ENCODE measurements around the gene TXK. TPM values are rescaled to one million over a fixed set of nuclear protein-coding genes. Genes with fewer than 3 reads are reported as not detected.
"Not testable (repeated sequence)": the region's sequence is repeated elsewhere in the genome, so short reads cannot be mapped to it uniquely, and the experiment has no call there.

TXK gene
- 1 to 10 TPM in 3 of 10 donors, under 1 TPM in 7; 0.30 to 3.1 (median 0.60) TPM for polyA plus RNA-seq (ENCODE audit: insufficient read length in 10 of 10)
- long read RNA-seq, donor 1, partial matches to known transcripts, result 0 of 1 reads
- long read RNA-seq, donor 1, other reads (novel, unspliced or antisense), result 0 of 1 reads
- long read RNA-seq, donor 2, result 0 reads
- long read RNA-seq, donor 3, result 0 reads
- long read RNA-seq, donor 4, result 0 reads
- long read RNA-seq, donor 5, result 0 reads
- long read RNA-seq, donor 6, result 0 reads
- long read RNA-seq, donor 7, result 0 reads
- long read RNA-seq, donor 8, result 0 reads
- long read RNA-seq, donor 9, result 0 reads

- no peak for DNase-seq
Measured at GRCh38 chr4:48134081-48134480, at the start of gene TXK. TSS of gene TXK (minus strand) at chr4:48134250. CDS start at chr4:48134170, 80 bp downstream.

DNA sequence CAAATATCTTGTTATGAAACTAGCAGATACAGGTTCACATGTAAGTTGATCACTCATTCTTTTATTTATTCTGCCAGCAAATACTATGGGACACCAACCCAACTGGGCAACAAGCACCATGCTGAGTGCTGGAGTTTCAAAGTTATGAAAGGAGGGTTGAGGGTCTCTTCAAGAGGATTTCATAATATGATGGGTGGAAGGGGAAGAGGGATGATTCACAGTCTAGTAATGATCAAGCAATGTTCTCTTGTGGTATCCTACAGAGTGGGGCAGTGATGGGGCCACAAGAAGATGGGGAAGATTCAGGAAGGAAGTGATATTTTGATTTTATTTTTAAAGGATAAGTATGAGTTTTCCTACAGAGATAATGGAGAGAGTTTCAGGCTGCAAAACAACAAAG is 46.2 kb upstream of the TXK start:
- no peak for DNase-seq

DNA sequence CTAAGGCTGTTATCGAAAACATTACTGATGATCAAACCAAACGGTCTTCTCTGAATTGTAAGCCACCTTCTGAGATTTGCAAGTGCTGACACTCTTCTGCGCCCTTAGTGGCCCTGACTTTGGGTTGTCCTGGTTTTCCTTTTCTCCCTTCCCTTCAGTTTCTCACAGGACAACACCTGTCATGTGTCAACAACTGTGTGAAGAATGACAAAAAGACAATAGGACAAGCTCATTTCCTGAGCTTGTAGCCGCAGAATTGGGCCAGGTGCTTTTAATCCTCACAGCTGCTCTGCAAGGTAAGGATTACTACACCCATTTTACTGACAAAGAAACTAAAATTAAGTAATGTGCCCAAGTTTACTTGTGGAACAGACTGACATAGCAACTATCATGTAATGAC is 44.9 kb upstream of the TXK start:
- DNase-seq, result no peak

DNA sequence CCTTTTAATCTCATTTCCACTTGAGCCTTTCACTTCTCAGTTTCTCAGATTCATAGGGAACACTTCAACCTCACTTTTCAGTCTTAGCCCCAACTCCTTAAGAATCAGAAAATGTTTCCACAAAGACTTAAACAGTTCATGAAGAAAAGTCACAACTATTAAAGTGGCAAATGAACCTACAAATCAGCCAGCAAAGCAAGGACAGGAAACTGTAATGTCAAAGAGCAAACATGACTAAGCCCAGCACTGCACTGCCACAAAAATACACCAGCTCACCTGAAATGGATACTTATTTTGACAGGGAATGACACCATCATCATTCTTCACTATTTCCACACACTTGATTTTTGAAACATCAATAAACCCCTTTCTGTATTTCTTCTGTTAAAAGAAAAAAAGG is 41.8 kb upstream of the TXK start:
- DNase-seq, result no peak

GRCh38 chr4:48175328-48175727 is 41.3 kb upstream of the TXK start:
- DNase-seq, result no peak

DNA sequence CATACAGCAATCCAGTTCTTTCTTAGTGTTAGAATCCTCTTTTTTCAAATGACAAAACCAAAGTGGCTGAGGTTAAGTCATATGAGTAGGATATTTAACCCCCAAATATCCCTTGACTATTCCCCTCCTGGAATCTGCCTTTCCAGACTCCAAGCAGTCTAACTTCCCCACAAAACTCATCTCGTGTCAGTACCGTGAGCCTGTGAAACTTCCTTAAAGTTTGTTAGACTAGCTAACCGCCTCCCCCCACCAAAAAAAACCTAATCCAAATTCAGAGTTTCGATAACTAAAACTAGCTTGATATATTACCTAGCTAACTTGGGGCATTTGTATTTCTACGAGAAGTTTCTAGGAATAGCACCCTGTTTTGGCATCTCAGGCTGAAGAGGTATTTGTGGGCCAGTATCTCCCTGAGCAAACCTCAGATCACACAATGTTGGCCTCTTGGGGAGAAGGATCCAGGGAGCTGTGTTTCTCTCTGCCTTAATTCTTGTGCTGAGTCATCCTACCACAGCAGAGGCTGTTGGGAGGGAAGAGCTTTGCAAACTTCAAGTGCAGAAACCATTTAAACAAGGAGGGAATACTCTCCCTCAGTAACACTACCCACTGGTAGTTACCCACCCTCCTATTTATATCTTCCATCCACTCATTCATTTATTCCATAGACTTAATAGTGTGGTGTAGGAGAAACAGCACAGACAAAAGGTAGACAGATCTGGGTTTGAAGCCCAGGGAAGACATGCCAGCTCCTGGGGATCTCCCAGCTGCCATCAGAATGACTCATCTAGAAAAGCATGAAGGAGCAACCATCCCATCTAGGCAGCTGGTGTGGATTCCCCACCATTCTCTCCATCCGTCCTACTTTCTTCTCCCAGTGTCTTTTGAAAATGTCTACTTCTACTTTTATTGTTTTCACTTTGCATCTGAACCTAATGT is 39.3 kb upstream of the TXK start:
- DNase-seq, result peak in 2 of 3 donors; percentile 13 to 66

DNA sequence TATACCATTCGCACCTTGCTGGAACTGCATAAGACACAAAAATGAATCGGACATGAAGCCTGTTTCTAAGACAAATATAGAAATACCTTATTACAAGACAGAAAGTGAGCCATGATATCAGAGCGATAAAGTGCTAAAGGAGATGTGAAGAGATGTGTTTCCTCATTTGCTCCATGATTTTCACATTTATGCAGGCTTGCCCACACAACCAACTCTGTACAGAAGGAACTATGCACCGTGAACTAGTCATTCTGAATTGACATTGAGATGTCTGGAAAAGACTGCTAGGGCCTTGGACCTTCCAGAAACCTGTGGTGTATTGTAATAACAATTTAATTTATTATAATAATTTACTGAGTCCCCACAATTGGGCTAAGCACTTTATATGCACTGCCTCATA is 38.6 kb upstream of the TXK start:
- no peak for DNase-seq

DNA sequence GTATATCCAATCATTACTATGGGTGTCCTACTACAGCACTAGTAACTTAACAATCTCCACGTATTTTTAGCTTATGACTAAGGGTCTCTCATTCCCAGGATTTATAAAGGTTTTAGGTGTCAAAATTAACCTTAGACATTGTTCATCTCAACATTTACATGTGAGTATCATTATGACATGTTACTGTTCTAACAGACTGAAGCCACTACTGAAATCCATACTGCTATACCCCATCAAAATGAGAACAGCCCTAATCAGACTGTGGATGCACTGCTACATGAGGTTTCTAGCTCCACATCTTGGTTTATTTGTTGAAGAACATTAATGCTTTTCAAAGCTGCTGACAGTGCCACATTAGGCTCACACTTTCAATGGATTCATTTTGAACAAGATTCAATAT is 35.6 kb upstream of the TXK start:
- DNase-seq, result no peak

DNA sequence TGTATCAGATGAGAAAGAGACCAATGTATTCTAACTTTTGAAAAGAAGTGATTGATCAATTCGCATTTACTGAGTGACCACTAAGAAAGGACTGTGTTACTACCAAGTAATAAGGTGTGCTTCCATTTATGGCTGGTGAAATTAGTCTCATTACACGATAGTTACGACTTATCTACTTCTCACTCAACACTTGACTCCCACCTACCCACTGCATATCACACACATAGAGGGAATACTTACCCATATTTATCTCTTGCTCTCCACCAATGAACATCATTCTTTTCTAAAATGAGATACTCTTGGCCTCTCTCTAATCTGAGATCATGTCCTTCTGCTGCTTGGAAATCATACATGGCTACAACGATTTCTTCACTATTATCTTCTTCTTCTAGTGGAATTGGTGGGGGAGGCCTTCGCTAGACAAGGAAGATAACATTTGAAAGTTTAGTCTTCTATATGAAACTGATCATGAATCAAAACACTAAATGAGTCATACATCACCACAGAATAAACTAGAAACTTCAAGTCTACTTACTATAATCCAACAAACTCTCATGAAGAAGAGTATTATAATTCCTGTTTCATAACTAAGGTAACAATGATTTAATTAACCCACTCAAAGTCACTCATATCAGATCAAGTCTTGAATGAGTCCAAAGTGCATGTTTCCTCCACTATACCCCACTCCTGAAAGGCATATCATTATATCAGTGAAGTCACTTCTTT is 33.7 kb upstream of the TXK start:
- no peak for DNase-seq

DNA sequence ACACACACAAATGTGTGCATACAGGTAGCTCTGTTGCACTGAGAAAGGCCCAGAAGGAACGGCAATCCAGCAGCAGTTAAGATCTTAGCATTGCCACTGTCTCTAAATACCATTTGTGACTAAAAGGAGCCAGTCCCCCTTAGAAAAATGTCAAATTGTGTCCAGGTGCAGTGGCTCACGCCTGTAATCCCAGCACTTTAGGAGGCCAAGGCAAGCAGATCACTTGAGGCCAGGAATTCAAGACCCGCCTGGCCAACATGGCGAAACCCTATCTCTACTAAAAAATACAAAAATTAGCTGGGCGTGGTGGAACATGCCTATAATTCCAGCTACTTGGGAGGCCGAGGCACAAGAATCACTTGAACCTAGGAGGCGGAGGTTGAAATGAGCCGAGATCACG is 30.5 kb upstream of the TXK start:
- not testable (repeated sequence) for DNase-seq

DNA sequence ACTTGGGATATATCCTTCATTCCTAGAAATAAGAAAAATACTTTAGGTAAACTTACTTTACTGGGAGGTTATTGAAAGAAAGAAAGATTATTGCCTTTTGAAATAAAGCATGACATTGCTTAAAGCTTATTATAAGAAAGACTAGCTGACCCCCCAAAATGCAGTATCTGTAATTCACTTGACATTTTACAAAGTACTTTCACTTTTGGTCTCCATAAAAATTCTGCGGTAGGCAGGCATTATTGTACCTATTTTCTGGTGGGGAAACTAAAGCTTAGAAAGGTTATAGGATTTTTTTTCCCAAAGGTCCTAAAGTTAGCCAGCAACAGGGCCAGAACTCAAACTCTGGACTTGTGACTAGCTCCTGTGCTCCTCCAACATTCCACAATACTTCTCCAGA is 29.7 kb upstream of the TXK start:
- DNase-seq, result no peak

GRCh38 chr4:48162162-48162561 is 28.1 kb upstream of the TXK start:
- no peak for DNase-seq

DNA sequence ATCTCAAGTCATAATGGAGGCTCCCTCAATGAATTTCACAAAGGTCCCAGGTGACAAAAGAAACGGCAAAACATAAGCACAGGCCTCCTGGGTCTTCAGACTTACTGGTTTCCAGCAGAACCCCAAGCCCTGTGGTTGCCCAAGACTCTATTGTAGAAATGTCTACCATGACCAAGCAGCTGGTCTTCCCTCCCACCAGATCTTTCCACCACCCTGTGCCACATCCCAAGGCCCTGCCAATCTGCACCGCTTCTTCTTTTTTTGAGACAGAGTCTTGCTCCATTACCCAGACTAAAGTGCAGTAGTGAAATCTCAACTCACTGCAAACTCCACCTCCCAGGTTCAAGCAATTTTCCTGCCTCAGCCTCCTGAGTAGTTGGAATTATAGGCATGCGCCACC is 23.2 kb upstream of the TXK start:
- DNase-seq, result no peak

DNA sequence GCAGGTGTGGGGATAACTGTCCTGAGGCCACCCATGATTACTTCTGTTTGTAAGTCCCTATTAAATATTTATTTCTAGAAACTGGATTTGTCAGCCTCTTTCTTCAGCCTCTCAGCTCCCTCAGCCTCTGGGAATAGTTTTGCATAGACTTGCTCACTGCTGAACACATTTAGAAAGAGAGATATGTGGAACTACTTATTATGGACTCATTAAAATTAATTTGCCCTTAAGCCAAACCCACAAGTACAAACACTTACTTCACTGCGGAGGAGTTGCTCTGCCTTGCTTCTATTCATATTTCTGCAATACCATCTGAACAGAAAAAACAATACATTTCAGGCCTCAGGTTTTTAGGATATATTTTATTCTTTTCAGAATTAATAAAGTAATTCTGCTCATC is 22.4 kb upstream of the TXK start:
- DNase-seq, result no peak

DNA sequence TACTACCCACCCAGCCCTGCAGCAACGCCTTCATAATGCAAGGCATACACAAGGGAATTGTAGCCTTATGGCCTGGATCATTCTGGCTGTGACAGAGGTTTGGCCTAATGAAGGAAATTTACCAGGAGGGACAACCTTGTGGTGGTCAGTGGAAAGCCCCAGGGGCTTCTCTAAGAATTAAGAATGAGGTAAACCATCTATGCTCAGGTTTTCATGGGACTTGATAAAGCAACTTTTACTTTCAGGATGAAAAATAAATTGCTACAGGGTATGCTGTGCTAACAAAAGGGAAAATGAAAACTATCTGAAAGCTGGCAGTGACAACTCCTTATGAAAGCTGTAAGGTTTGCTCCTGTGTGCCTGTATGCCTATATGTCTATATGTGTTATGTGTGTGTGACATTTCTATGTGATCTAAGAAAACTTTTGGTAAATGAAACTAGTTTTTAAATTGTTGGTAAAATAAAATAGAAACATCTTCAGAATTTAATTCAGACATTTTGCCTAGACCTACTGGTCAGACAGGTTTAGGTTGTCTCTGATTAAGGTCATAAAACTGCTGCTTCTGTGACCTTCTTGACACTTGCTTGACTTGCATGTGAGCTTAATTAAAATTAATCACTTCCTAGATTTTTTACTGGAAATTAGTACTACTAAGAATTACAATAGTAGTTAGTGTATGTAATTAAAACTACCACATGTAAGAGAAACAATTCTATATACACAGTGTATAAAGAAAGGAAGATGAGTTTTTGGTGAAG is 19.9 kb upstream of the TXK start:
- no peak for DNase-seq

DNA sequence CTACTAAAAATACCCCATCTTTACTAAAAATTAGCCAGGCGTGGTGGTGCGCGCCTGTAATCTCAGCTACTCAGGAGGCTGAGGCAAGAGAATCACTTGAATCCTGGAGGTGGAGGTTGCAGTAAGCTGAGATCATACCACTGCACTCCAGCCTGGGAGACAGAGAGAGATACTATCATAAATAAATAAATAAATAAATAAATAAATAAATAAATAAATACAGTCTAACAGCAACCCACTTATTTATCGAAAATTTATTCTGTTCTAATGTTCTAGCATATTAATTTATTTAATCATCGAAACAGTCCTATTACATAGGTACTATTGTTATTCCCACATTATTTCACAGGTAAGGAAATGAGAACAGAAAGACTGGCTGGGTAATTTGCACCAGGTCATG is 18.2 kb upstream of the TXK start:
- no peak for DNase-seq

GRCh38 chr4:48149827-48150370 is 15.8 kb upstream of the TXK start:
- DNase-seq, result no peak

GRCh38 chr4:48147621-48148020 is 13.6 kb upstream of the TXK start:
- no peak for DNase-seq

- peak; percentile 16 to 41 (median 25) for DNase-seq
Measured at GRCh38 chr4:48141048-48141447, 7.0 kb upstream of the TXK start.

- no peak for DNase-seq
Measured at GRCh38 chr4:48139691-48140090, 5.6 kb upstream of the TXK start.

GRCh38 chr4:48138936-48139335 is 4.9 kb upstream of the TXK start:
- no peak for DNase-seq
